Activated CD4-positive, alpha-beta memory T cell treated with anti-CD3 and anti-CD28 coated beads, Interleukin-2, amount 10 ng/mL, durations not matched to agents 7 days and 5 days (primary cell): ENCODE data around the gene PRR19. TPM values are rescaled to one million over a fixed set of nuclear protein-coding genes. Genes with fewer than 3 reads are reported as not detected.

Experiments used
- CTCF ChIA-PET: fragments of 350-600 bp; sonication (Branson Sonifier 250); formaldehyde crosslinking; loops from one replicate; lab custom pipeline; 2021; ENCODE audit warnings: antibody characterized with exemption, inconsistent platforms; lab: Charles Lee
- POLR2A ChIA-PET: fragments of 350-600 bp; sonication (Branson Sonifier 250); formaldehyde crosslinking; loops from one replicate; lab custom pipeline; 2021; ENCODE audit warnings: antibody characterized with exemption; lab: Charles Lee
- DNase-seq: peaks from one replicate; pipeline ENCODE4 v3.0.0-alpha.2; 2020
- H3K27ac Mint-ChIP-seq: one replicate; pipeline ENCODE4 v1.8.0; 2021; ENCODE audit warnings: mild to moderate bottlenecking, mixed read lengths
- H3K27me3 Mint-ChIP-seq: one replicate; pipeline ENCODE4 v1.8.0; 2021; ENCODE audit warnings: mixed read lengths
- H3K36me3 Mint-ChIP-seq: one replicate; pipeline ENCODE4 v1.8.0; 2021; ENCODE audit warnings: low read depth, mixed read lengths
- H3K4me1 Mint-ChIP-seq: one replicate; pipeline ENCODE4 v1.8.0; 2021; ENCODE audit warnings: mixed read lengths
- H3K4me3 Mint-ChIP-seq: one replicate; pipeline ENCODE4 v1.8.0; 2021; ENCODE audit warnings: mild to moderate bottlenecking, mixed read lengths
- H3K9me3 Mint-ChIP-seq: one replicate; pipeline ENCODE4 v1.8.0; 2021; ENCODE audit warnings: mixed read lengths
- total RNA-seq, 2 experiments: library from RNA; stranded (reverse); gene quantifications; one replicate each; pipeline ENCODE4 v1.2.3, GENCODE V29; 2021

PRR19 gene
- total RNA-seq, 2 experiments from 2014 or later = 0.45 to 0.91 TPM

DNA sequence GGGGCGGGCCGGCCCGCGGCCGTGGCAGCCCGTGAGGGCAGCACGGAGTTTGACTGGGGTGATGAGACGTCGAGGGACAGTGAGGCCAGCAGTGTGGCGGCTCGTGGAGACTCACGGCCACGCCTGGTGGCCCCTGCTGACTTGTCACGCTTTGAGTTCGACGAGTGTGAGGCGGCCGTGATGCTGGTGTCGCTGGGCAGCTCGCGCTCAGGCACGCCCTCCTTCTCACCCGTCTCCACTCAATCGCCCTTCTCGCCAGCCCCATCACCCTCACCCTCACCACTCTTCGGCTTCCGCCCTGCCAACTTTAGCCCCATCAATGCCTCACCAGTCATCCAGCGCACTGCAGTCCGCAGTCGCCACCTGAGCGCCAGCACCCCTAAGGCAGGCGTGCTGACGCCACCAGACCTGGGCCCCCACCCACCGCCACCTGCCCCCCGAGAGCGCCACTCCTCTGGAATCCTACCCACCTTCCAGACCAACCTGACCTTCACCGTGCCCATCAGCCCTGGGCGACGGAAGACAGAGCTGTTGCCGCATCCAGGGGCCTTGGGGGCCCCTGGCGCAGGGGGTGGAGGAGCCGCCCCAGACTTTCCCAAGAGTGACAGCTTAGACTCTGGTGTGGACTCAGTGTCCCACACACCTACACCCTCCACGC is 28.4 kb upstream of the PRR19 start:
- ChIA-PET CTCF (no interaction called here), POLR2A (interaction anchor here (1.2 to 10.0 kb wide), 3 partner anchors 9 to 29 kb away, joined by 3 to 106 read pairs (median 3); partner anchors contain the start of gene GSK3A)
- H3K27ac Mint-ChIP-seq = no peak overlapping the region
- peaks cover 62% of the 10 kb centered on the region for H3K4me1 Mint-ChIP-seq
- no peak overlapping the region for H3K4me3 Mint-ChIP-seq
- H3K9me3 Mint-ChIP-seq = no peaks in the 10 kb centered on the region
- H3K27me3 Mint-ChIP-seq = no peaks in the 10 kb centered on the region
- H3K36me3 Mint-ChIP-seq = peaks cover 56% of the 10 kb centered on the region
- DNase-seq = no peak

DNA sequence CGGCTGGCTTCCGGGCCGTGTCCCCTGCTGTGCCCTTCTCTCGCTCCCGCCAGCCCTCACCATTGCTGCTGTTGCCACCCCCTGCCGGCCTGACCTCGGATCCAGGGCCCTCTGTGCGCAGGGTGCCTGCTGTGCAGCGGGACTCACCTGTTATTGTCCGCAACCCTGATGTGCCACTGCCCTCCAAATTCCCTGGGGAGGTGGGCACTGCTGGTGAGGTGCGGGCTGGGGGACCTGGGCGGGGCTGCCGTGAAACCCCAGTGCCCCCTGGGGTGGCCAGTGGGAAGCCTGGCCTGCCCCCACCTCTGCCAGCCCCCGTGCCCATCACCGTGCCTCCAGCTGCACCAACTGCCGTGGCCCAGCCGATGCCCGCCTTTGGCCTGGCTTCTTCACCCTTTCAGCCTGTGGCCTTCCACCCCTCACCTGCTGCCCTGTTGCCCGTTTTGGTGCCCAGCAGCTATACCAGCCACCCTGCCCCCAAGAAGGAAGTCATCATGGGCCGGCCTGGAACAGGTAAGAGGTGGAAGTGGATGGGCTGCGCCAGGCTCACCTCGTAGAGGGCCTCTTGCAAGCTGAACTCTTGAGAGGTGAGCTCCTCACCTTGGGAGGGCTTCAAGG is 27.8 kb upstream of the PRR19 start:
- H3K36me3 Mint-ChIP-seq = peaks cover 58% of the 10 kb centered on the region
- H3K4me1 Mint-ChIP-seq = peaks cover 68% of the 10 kb centered on the region
- H3K4me3 Mint-ChIP-seq = no peak overlapping the region
- ChIA-PET CTCF (interaction anchor here (0.9 kb wide), 1 partner anchor 142 kb away, joined by 3 read pairs; the partner anchor contains the start of gene POU2F2), POLR2A (interaction anchor here (0.9 to 10.0 kb wide), 6 partner anchors 9 to 141 kb away, joined by 3 to 106 read pairs (median 4); partner anchors contain the start of genes ERF, GSK3A and POU2F2)
- no peaks in the 10 kb centered on the region for H3K27me3 Mint-ChIP-seq
- no peaks in the 10 kb centered on the region for H3K9me3 Mint-ChIP-seq
- DNase-seq = no peak
- peak overlapping the region; percentile 62 for H3K27ac Mint-ChIP-seq

DNA sequence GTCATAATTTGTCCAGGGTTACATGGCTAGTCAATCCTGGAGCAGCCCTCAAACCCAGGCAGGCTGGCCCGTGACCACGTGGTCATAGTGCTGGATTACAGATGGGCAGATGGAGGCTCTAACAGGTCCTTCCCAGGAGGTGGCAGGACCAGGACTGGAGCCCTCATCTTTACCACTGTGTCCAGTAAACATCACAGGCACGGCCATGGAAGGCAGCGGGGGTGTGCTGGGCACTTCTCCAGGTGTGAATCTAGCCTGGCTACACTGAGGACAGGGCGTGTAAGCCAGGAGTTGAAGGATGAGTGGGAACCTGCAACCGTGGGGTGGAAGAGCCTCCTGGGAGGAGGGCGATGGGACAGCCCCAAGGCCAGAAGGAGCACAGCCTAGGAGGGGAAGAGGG is 26.8 kb upstream of the PRR19 start:
- Mint-ChIP-seq H3K4me1 (peaks cover 67% of the 10 kb centered on the region), H3K36me3 (peaks cover 51% of the 10 kb centered on the region), H3K27me3 (no peaks in the 10 kb centered on the region), H3K9me3 (no peaks in the 10 kb centered on the region), H3K27ac (peak overlapping the region; percentile 76), H3K4me3 (peak overlapping the region; percentile 43)
- POLR2A ChIA-PET = interaction anchor here (1.0 to 10.0 kb wide), 4 partner anchors 8 to 142 kb away, joined by 3 to 106 read pairs (median 4); partner anchors contain the start of genes ERF, GSK3A and POU2F2
- CTCF ChIA-PET = interaction anchor here (0.6 to 0.9 kb wide), 2 partner anchors 143 to 1171 kb away, joined by 3 read pairs; partner anchors contain the start of gene POU2F2
- DNase-seq = no peak

DNA sequence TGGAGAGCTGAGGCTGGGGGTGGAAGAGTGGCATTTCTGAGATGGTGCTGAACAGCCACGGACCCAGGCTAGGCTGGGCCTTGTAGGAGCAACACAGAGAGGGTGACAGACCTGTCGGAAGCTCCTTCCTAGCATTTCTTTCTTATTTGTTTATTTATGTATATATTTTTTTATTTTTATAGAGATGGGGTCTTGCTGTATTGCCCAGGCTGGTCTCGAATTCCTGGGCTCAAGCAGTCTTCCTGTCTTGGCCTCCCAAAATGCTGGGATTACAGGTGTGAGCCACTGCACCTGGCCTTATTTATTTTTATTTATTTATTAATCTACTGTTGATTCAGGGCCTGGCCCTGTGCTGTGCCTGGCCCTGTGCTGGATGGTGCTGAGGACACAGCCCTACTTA is 26.4 kb upstream of the PRR19 start:
- Mint-ChIP-seq H3K36me3 (peaks cover 49% of the 10 kb centered on the region), H3K4me3 (peak overlapping the region; percentile 54), H3K9me3 (no peaks in the 10 kb centered on the region), H3K27me3 (no peaks in the 10 kb centered on the region), H3K27ac (peak overlapping the region; percentile 93), H3K4me1 (peaks cover 63% of the 10 kb centered on the region)
- POLR2A ChIA-PET = interaction anchor here (1.0 to 10.0 kb wide), 2 partner anchors 31 to 143 kb away, joined by 3 to 106 read pairs; partner anchors contain the start of genes GSK3A and POU2F2
- CTCF ChIA-PET = interaction anchor here (0.6 kb wide), 2 partner anchors 143 to 1170 kb away, joined by 3 read pairs; no protein-coding TSS in a partner anchor
- no peak for DNase-seq

DNA sequence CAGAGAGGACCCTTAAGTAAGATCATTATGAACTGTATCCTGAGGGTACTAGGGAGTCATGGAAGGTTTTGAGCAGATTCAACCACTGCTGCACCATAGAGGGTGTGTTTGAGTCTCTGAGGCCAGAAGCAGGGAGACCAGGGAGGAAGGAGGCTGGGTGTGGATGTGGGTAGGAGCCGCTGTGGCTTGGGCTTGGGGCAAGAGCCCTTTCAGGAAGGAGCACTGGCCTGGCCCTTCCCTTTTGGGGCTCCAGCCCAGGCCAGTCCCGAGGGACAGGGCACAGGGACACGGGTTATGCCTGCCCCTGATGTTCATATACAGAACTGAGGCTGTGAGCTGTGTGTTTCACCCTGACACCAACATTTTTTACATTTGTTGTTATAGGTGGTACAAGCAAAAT is 25.6 kb upstream of the PRR19 start:
- DNase-seq = no peak
- H3K36me3 Mint-ChIP-seq = peaks cover 45% of the 10 kb centered on the region
- H3K27me3 Mint-ChIP-seq = no peaks in the 10 kb centered on the region
- no peaks in the 10 kb centered on the region for H3K9me3 Mint-ChIP-seq
- peaks cover 57% of the 10 kb centered on the region for H3K4me1 Mint-ChIP-seq
- CTCF ChIA-PET = no interaction called here
- H3K27ac Mint-ChIP-seq = peak overlapping the region; percentile 93
- H3K4me3 Mint-ChIP-seq = peak overlapping the region; percentile 54
- POLR2A ChIA-PET = interaction anchor here (10.0 kb wide), 1 partner anchor 32 kb away, joined by 106 read pairs; the partner anchor contains the start of gene GSK3A

DNA sequence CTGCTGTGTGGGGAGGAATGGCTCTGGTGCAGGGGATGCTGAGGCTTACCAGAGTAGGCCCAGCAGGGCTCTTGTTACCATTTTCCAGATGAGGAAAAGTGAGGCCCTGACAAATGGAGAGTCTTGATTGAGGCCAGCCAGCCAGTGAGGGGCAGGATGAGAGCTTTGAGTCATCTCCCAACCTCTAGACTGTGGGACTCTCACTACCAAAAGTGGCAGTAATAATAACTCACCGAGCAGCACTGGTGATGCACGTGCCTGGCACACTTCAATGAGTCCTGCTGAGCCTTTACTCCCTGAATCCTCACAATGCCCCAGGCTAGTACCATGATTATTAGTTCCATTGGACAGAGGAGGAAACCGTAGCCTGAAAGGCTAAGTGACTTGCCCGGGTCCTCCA is 25.1 kb upstream of the PRR19 start:
- DNase-seq = peak; percentile 51
- Mint-ChIP-seq H3K27ac (peak overlapping the region; percentile 93), H3K27me3 (no peaks in the 10 kb centered on the region), H3K4me1 (peaks cover 53% of the 10 kb centered on the region), H3K36me3 (peaks cover 41% of the 10 kb centered on the region), H3K4me3 (no peak overlapping the region), H3K9me3 (no peaks in the 10 kb centered on the region)
- ChIA-PET CTCF (interaction anchor here (0.7 kb wide), 1 partner anchor 144 kb away, joined by 3 read pairs; the partner anchor contains the start of gene POU2F2), POLR2A (interaction anchor here (1.5 to 10.0 kb wide), 4 partner anchors 7 to 78 kb away, joined by 4 to 106 read pairs (median 5); partner anchors contain the start of genes CIC and GSK3A)

DNA sequence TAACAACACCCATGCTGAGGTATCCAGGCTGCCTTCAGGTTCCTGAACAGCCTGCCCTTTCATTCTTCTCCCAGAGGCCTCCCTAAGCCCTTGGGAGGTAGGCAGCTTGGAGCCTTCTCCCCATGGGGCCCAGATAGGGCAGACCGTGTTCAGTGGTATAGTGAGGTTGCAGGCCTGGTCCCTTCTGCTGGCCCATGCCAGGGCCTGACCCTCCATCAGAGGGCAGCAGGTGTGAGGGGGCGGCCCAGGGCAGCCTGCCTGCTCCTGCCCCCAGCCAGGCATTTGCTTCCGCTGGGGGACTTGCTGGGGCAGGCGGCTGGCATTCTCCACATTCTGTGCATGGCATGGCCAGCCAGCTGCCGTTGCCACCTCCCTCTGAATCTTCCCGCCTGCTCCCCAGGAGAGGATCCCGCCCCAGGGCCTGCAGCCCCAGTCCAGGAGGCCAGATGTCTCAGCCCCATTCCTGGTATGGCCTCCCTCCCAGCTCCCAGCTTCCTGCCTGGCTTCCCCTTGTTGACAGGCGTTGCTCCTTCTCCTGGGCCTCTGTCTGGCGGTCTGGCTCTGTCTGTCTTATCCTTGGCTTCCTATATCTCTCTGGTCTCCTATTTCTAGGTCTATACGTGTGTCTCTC is 24.0 kb upstream of the PRR19 start:
- H3K4me3 Mint-ChIP-seq = no peak overlapping the region
- H3K27ac Mint-ChIP-seq = peak overlapping the region; percentile 84
- no peaks in the 10 kb centered on the region for H3K9me3 Mint-ChIP-seq
- H3K4me1 Mint-ChIP-seq = peaks cover 53% of the 10 kb centered on the region
- CTCF ChIA-PET = interaction anchor here (0.7 to 3.4 kb wide), 4 partner anchors 10 to 145 kb away, joined by 3 to 64 read pairs (median 6); partner anchors contain the start of genes GSK3A and POU2F2
- no peaks in the 10 kb centered on the region for H3K27me3 Mint-ChIP-seq
- POLR2A ChIA-PET = interaction anchor here (1.0 to 10.0 kb wide), 7 partner anchors 9 to 92 kb away, joined by 3 to 106 read pairs (median 4); partner anchors contain the start of genes CIC, GSK3A and ZNF526
- peaks cover 39% of the 10 kb centered on the region for H3K36me3 Mint-ChIP-seq
- DNase-seq = no peak

DNA sequence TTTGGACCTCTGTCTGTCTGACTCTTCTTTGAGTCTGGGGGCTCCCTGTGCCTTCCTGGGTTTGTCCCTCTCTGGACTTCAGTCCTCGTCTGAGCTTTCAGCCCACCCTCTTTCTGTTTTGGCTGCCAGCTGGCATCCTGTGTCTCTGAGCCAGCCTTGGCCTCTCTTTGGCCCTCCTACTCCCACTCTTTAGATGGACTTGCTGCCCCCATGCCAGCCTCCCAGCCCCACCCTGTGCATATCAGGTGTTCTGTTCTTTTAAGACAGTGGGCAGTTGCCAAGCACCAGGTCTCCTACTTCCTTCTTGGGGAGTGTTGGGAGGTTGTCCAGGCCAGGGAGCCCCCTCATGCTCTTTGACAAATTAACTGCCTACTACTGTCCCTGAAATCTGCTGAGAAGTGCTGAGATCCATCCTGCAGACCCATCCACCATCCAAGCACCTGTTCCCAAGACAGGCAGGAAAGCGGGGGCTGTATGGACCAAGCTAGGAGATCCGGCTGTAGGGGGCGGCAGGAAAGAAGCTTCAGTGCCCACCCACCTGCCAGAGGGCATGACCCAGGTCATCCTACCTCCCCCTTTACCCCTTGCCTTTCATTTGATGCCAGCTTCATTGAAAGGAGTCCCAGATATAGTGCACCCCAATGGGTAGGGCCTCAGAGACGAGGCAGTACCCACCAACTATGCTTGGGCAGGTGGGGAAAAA is 23.3 kb upstream of the PRR19 start:
- DNase-seq = no peak
- POLR2A ChIA-PET = interaction anchor here (1.2 to 10.0 kb wide), 12 partner anchors 8 to 93 kb away, joined by 3 to 106 read pairs (median 5); partner anchors contain the start of genes CIC, GSK3A and ZNF526
- no peak overlapping the region for H3K4me3 Mint-ChIP-seq
- no peaks in the 10 kb centered on the region for H3K9me3 Mint-ChIP-seq
- CTCF ChIA-PET = interaction anchor here (1.1 to 3.4 kb wide), 15 partner anchors 8 to 168 kb away, joined by 3 to 64 read pairs (median 11); partner anchors contain the start of genes CIC, ERF, GSK3A and POU2F2
- H3K27ac Mint-ChIP-seq = peak overlapping the region; percentile 84
- H3K4me1 Mint-ChIP-seq = peaks cover 51% of the 10 kb centered on the region
- H3K27me3 Mint-ChIP-seq = no peaks in the 10 kb centered on the region
- H3K36me3 Mint-ChIP-seq = peaks cover 33% of the 10 kb centered on the region

DNA sequence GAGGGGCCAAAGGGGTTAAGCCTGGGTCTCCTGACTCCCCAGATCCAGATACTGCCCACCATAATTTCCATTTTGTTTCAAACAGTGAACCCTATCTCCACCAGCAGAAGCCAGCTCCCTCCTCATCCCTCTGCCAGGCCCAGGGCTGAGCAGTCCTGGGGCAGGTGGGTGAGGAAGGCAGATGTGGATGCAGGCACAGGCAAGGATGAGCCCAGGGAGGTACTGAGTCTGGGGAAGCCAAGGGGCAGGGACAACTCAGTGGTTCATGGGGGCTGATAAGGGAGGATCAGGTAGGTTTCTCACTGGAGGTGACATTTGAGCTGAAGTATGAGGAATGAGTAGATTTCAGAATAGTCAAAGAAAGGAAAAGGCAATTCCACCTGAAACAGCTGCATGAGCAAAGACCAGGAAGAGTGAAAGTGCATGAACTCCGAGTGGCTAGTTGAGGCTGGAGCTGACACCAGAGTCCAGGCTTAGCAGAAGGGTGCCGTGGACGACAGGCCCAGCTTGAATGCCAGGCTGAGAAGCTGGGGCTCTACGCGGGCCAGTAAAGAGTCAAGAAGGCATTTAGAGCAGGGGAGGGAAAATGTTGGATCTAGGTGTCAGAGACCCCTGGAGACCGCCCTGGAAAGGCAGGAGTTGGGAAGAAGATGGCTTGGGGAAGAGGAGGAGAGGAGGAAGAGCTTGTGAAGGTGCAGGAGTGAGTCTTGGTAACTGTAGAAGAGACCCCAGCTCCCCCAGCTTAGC is 22.6 kb upstream of the PRR19 start:
- ChIA-PET CTCF (interaction anchor here (0.6 to 3.4 kb wide), 22 partner anchors 9 to 171 kb away, joined by 3 to 64 read pairs (median 8); partner anchors contain the start of genes CIC, DEDD2, ERF and GSK3A), POLR2A (interaction anchor here (0.8 to 10.0 kb wide), 18 partner anchors 9 to 156 kb away, joined by 3 to 106 read pairs (median 4); partner anchors contain the start of genes CIC, GSK3A and ZNF526)
- H3K27ac Mint-ChIP-seq = peak overlapping the region; percentile 84
- DNase-seq = no peak
- no peaks in the 10 kb centered on the region for H3K9me3 Mint-ChIP-seq
- H3K4me3 Mint-ChIP-seq = no peak overlapping the region
- peaks cover 27% of the 10 kb centered on the region for H3K36me3 Mint-ChIP-seq
- no peaks in the 10 kb centered on the region for H3K27me3 Mint-ChIP-seq
- H3K4me1 Mint-ChIP-seq = peaks cover 50% of the 10 kb centered on the region

DNA sequence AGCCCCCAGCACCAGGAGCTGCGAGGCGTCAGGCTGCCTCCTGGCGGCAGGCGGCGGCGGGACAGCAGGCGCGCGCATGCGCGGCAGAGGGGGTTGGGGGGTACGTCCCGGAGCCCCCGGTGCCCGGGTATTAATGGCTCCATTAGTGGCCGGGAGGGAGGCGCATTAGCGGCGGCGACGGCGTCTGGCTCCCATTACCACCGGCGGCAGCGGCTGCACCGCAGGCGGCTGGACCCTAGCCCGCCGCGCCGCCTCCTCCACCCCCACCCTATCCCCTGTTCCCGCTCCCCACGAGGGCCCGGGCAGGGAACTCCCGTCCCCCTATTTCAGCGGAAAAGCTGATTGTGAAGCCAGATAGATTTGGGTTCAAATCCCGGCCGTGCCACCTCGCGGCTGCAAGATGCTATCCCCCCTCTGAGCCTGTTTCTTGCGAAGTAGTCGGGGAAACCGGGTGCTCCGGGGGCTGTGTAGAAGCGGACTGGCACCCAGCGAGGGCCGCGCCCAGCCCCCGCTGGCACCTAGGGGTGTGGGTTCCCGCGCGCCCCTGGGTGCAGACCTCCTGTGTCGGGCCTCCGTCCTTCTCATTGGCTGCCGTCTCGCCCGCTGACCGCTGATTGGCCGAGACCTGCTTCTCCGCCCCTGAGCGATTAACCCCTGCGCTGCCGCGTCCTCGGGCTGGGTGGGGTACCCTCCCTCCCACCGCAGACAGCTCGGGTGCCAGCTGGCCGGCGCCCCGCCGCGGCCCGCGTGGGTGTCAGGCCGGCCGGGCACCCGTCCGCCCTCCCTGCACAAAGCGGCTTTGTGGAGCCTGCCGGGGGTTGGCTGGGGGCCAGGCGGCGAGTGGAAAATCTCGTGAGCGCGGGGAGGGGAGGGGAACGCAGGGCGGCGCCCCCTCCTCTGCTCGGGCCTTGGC is 21.8 kb upstream of the PRR19 start:
- H3K27ac Mint-ChIP-seq = peak overlapping the region; percentile 84
- peak; percentile 90 for DNase-seq
- H3K9me3 Mint-ChIP-seq = no peaks in the 10 kb centered on the region
- no peaks in the 10 kb centered on the region for H3K27me3 Mint-ChIP-seq
- ChIA-PET POLR2A (interaction anchor here (0.8 to 10.0 kb wide), 17 partner anchors 9 to 157 kb away, joined by 3 to 106 read pairs (median 5); partner anchors contain the start of genes CIC, GSK3A and ZNF526), CTCF (interaction anchor here (0.6 to 3.4 kb wide), 22 partner anchors 10 to 170 kb away, joined by 3 to 64 read pairs (median 8); partner anchors contain the start of genes CIC, DEDD2, ERF and GSK3A)
- no peak overlapping the region for H3K4me3 Mint-ChIP-seq
- peaks cover 47% of the 10 kb centered on the region for H3K4me1 Mint-ChIP-seq
- H3K36me3 Mint-ChIP-seq = peaks cover 23% of the 10 kb centered on the region
